HUES48 (cell line): ENCODE data around the gene CHRM1.

Source experiments
- H3K27ac ChIP-seq: one replicate; pipeline ENCODE4 v1.7.0; 2013; ENCODE audit warnings: low read depth, low read length, inconsistent platforms
- H3K27me3 ChIP-seq: 2 replicates; pipeline ENCODE4 v1.6.1; 2013; ENCODE audit warnings: mild to moderate bottlenecking, low read length; ENCODE audit not compliant: control insufficient read depth, insufficient read depth
- H3K36me3 ChIP-seq: 2 replicates; pipeline ENCODE4 v1.6.1; 2013; ENCODE audit warnings: low read length; ENCODE audit not compliant: control insufficient read depth, insufficient read depth
- H3K4me1 ChIP-seq: 2 replicates; pipeline ENCODE4 v1.6.1; 2013; ENCODE audit warnings: mild to moderate bottlenecking, low read length; ENCODE audit not compliant: control insufficient read depth, insufficient read depth
- H3K4me3 ChIP-seq: 2 replicates; pipeline ENCODE4 v1.5.1; 2013; ENCODE audit warnings: mild to moderate bottlenecking, low read depth, low read length
- H3K9ac ChIP-seq: 2 replicates; pipeline ENCODE4 v1.6.1; 2013; ENCODE audit warnings: mild to moderate bottlenecking, low read depth, low read length, moderate library complexity
- H3K9me3 ChIP-seq: 2 replicates; pipeline ENCODE4 v1.6.1; 2013; ENCODE audit warnings: low read length; ENCODE audit not compliant: control insufficient read depth, insufficient read depth

Gene CHRM1

GRCh38 chr11:62912268-62912667 is 8.9 kb downstream of the CHRM1 start:
- H3K9ac ChIP-seq, result no peak overlapping the region
- H3K4me1 ChIP-seq, result peaks cover 15% of the 10 kb centered on the region
- H3K4me3 ChIP-seq, result no peak overlapping the region
- no peak overlapping the region for H3K27ac ChIP-seq
- H3K9me3 ChIP-seq, result no peaks in the 10 kb centered on the region
- H3K27me3 ChIP-seq, result no peaks in the 10 kb centered on the region
- no peaks in the 10 kb centered on the region for H3K36me3 ChIP-seq

GRCh38 chr11:62911137-62912130 is 9.7 kb downstream of the CHRM1 start:
- H3K36me3 ChIP-seq, result no peaks in the 10 kb centered on the region
- no peak overlapping the region for H3K9ac ChIP-seq
- H3K27ac ChIP-seq, result no peak overlapping the region
- H3K4me3 ChIP-seq, result no peak overlapping the region
- no peaks in the 10 kb centered on the region for H3K9me3 ChIP-seq
- H3K4me1 ChIP-seq, result peaks cover 15% of the 10 kb centered on the region
- H3K27me3 ChIP-seq, result 0 out of 2 replicates have a peak, but pooled peaks cover 3% of the 10 kb centered on the region

DNA sequence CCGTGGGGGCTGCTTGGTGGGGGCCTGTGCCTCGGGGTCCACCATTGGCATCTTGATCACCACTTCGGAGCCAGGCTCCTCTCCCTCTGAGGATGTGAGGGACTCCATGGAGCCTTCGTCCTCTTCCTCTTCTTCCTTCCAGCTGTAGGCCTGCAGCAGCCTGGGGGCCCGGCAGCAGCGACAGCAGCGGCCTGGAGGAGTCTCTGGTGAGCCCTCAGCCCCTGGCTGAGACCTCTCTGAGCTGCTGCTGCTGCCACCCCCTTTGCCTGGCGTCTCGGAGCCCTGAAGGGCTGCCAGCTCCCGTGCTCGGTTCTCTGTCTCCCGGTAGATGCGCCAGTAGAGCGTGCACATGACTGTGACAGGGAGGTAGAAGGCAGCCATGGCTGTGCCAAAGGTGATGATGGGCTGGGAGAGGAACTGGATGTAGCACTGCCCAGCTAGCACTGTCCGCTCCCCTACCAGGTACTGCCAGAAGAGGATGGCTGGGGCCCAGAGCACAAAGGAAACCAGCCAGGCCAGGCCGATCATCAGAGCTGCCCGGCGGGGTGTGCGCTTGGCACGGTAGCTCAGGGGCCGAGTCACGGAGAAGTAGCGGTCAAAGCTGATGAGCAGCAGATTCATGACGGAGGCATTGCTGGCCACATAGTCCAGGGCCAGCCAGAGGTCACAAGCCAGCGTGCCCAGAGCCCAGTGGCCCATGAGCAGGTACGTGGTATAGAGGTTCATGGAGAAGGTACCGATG is 10.9 kb downstream of the CHRM1 start:
- Histone ChIP-seq H3K9me3 (no peaks in the 10 kb centered on the region), H3K4me1 (peaks cover 15% of the 10 kb centered on the region), H3K27ac (no peak overlapping the region), H3K9ac (no peak overlapping the region), H3K27me3 (0 out of 2 replicates have a peak, but pooled peaks cover 3% of the 10 kb centered on the region), H3K4me3 (no peak overlapping the region), H3K36me3 (no peaks in the 10 kb centered on the region)

DNA sequence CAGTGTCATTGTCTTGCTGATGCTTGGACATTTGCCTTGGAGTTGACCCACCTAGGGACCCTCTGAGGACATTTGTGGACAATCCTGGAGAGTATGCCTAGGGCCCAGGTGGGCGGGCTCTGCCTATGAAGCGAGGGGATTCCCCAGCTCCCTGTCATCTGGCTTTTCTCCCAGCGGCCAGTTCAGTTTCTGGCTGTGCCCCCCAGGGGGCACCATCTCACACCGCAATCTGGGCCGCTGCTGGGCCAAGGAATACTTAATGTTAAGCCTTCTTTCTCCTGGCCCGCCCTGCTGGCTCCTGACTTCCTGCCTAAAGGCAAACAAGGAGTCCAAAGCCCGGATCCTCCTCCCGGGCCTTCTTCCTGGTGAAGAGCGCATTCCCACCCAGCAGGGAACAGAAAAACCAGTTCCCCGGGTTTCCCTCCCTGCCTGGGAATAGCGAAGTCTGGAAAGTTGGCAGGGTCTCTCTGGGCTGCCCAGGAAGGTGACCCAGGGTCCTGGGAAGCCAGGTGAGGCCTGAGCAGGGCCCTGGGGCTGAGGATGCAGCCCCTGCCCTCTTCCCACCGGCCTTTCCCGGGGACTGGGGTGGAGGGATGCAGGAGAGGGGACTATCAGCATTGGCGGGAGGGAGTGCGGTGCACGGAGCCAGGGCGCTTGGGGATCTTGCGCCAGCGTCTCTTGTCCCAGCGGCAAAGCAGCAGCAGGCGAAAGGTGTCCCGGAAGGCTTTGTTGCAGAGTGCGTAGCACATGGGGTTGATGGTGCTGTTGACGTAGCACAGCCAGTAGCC is 11.9 kb downstream of the CHRM1 start:
- peak overlapping the region; percentile 83 for H3K27ac ChIP-seq
- 0 out of 2 replicates have a peak, but pooled peaks cover 3% of the 10 kb centered on the region for H3K27me3 ChIP-seq
- no peaks in the 10 kb centered on the region for H3K9me3 ChIP-seq
- peaks cover 15% of the 10 kb centered on the region for H3K4me1 ChIP-seq
- no peaks in the 10 kb centered on the region for H3K36me3 ChIP-seq
- peak overlapping the region; percentile 46 for H3K4me3 ChIP-seq
- H3K9ac ChIP-seq, result peak overlapping the region; percentile 59

GRCh38 chr11:62908468-62909072 is 12.6 kb downstream of the CHRM1 start:
- H3K4me1 ChIP-seq, result peaks cover 15% of the 10 kb centered on the region
- H3K36me3 ChIP-seq, result no peaks in the 10 kb centered on the region
- no peaks in the 10 kb centered on the region for H3K9me3 ChIP-seq
- H3K4me3 ChIP-seq, result no peak overlapping the region
- H3K9ac ChIP-seq, result no peak overlapping the region
- peak overlapping the region; percentile 83 for H3K27ac ChIP-seq
- 0 out of 2 replicates have a peak, but pooled peaks cover 3% of the 10 kb centered on the region for H3K27me3 ChIP-seq

DNA sequence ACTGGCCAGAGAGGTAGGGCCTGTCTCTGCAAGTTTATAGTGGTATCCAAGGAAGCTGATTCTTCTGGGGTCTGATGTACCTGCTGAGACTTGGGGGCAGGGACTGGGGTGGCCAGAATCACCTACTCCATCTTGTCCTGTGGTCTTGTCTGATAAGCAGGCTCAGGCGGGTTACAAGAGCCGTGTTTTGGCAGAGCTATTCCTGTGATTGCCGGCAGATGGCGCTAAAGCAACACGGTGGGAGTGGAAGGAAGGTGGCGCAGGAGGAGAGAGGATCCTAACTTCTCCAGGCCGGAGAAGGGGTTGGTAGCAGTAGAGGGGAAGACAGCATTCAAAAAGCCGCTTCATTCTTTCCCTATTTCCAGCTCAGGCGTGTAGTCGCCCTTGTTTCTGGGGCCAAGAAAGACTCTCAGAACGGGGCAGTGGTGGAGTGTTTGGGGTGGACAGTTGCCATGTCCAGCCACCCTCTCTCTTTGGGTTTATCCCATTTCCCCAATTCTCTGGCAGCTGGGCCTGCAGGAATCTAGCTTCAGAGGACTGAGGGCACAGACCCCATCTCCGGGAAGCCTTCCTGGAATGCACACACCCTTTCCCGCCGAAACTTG is 15.1 kb downstream of the CHRM1 start:
- Histone ChIP-seq H3K4me1 (peaks cover 15% of the 10 kb centered on the region), H3K27me3 (0 out of 2 replicates have a peak, but pooled peaks cover 3% of the 10 kb centered on the region), H3K36me3 (no peaks in the 10 kb centered on the region), H3K9me3 (no peaks in the 10 kb centered on the region), H3K9ac (no peak overlapping the region), H3K4me3 (no peak overlapping the region), H3K27ac (no peak overlapping the region)

GRCh38 chr11:62905296-62905695 is 15.9 kb downstream of the CHRM1 start:
- no peak overlapping the region for H3K4me3 ChIP-seq
- H3K36me3 ChIP-seq, result no peaks in the 10 kb centered on the region
- no peaks in the 10 kb centered on the region for H3K9me3 ChIP-seq
- H3K9ac ChIP-seq, result no peak overlapping the region
- H3K27ac ChIP-seq, result no peak overlapping the region
- H3K4me1 ChIP-seq, result peaks cover 15% of the 10 kb centered on the region
- H3K27me3 ChIP-seq, result 0 out of 2 replicates have a peak, but pooled peaks cover 3% of the 10 kb centered on the region

- Histone ChIP-seq H3K27ac (no peak overlapping the region), H3K27me3 (0 out of 2 replicates have a peak, but pooled peaks cover 3% of the 10 kb centered on the region), H3K4me1 (no peaks in the 10 kb centered on the region), H3K9me3 (no peaks in the 10 kb centered on the region), H3K9ac (no peak overlapping the region), H3K36me3 (no peaks in the 10 kb centered on the region), H3K4me3 (no peak overlapping the region)
These were observed 18.2 kb downstream of the CHRM1 start for GRCh38 chr11:62902932-62903331.

GRCh38 chr11:62898027-62898426 is 23.1 kb downstream of the CHRM1 start:
- Histone ChIP-seq H3K4me1 (peaks cover 6% of the 10 kb centered on the region; the same call in 1 of the 2 replicates), H3K36me3 (no peaks in the 10 kb centered on the region), H3K4me3 (no peak overlapping the region), H3K27ac (no peak overlapping the region), H3K27me3 (no peaks in the 10 kb centered on the region), H3K9me3 (no peaks in the 10 kb centered on the region), H3K9ac (no peak overlapping the region)

GRCh38 chr11:62897311-62897710 is 23.9 kb downstream of the CHRM1 start:
- no peaks in the 10 kb centered on the region for H3K27me3 ChIP-seq
- no peak overlapping the region for H3K27ac ChIP-seq
- no peaks in the 10 kb centered on the region for H3K9me3 ChIP-seq

More at GRCh38 chr11:62897311-62897710, 23.9 kb downstream of the CHRM1 start:
- peaks cover 6% of the 10 kb centered on the region; the same call in 1 of the 2 replicates for H3K4me1 ChIP-seq
- no peak overlapping the region for H3K9ac ChIP-seq
- no peaks in the 10 kb centered on the region for H3K36me3 ChIP-seq
- no peak overlapping the region for H3K4me3 ChIP-seq
